HG03097 (cell line): Measurements from ENCODE around the gene PLEKHA5.
"Not testable (repeated sequence)": the region's sequence is repeated elsewhere in the genome, so short reads cannot be mapped to it uniquely, and the experiment has no call there.

ENCODE experiments used
- ATAC-seq: cut with Tn5 transposase; IDR thresholded peaks from one replicate; pipeline ENCODE4 v1.9.1; 2021; ENCODE audit not compliant: unreplicated experiment, low FRiP score

The PLEKHA5 gene

GRCh38 chr12:19223695-19224094 is 94.2 kb downstream of the PLEKHA5 start:
- ATAC-seq, result no peak

DNA sequence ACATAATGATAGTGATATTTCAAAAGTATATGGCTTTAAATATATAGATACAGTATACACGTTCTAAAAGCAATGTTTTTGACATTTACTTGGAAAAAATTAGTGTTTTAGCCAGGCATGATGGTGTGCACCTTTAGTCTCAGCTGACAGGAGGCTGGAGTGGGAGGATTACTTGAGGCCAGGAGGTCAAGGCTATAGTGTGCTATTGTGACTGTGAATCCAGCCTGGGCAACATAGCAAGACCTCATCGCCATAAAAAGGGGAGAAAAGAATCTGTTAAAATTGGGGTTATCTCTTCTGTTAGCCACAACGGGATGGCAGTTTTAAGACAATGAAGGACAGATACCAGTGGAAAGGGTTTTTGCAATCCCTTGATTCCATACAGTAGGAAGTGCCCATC is 95.2 kb downstream of the PLEKHA5 start:
- no peak for ATAC-seq

DNA sequence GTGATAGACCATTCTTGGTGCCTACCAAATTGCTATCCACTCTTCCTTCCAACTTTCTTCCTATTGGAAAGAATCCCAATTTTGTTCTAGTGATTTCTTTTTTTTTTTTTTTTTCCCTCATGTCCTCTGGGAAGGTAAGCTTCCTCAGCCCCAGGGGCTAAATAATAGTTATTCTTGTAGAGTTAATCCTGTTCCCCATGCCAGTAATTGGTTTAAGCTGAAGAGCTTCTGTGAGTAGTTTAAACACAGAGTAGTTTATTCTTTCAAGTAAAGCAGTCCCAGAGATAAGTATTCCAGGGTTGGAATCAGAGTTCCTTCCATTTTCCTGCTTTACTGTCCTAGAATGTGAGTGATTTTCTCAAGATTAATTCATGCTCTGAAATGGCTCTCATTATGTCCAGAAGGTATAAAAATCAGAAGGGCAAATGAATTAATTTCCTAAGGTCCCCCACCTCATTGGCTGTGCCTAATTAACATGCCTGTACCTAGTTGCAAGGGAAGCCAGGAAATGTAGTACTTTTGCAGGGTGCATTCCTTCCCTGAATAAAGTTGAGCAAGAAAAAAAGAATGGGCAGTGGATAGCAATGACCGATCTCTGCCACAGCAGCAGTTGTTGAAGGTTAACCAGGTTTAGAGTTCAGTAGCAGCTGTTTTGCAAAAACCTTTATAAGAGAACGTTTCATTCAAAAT is 97.8 kb downstream of the PLEKHA5 start:
- ATAC-seq, result no peak

DNA sequence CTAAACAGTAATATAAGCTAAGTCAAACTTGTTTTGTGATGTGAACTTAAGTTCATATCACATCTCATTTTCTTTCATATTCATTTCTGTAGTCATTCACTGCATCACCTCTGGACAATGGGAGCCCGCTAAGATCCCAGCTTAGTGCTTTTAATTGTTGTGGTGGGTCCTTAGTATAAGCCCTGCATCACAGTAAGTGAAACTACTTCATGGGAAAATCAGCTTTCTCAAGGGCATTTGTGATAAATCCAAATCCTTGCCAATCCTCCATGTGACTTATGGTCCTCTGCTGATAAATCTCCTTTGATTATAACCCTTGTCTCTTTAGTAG is 98.3 kb downstream of the PLEKHA5 start:
- ATAC-seq, result no peak

DNA sequence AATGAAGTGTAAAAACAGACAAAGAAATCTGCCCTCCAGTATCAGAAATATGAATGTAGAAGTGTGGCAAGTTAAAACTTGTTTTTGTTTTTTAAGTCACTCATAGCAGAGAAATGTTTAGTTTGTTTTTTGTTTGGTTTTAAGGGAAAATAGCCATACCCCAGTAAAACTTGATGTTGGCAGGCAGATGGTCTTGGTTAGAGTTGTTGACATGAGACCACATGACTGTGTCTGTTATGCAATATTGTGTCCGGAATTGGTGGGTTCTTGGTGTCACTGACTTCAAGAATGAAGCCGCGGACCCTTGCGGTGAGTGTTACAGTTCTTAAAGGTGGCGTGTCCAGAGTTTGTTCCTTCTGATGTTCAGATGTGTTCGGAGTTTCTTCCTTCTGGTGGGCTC is 99.5 kb downstream of the PLEKHA5 start:
- not testable (repeated sequence) for ATAC-seq

DNA sequence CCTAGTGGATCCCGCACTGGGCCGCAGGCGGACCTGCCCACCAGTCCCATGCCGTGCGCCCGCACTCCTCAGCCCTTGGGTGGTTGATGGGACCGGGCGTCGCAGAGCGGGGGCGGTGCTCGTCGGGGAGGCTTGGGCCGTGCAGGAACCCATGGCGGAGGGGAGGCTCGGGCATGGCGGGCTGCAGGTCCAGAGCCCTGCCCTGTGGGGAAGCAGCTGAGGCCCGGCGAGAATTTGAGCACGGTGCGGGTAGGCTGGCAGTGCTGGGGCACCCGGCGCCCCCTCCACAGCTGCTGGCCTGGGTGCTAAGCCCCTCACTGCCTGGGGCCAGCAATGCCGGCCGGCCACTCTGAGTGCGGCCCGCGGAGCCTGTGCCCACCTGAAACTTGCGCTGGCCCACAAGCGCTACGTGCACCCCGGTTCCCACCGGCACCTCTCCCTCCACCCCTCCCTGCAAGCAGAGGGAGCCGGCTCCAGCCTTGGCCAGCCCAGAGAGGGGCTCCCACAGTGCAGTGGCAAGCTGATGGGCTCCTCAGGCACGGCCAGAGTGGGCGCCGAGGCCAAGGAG is 100.8 kb downstream of the PLEKHA5 start:
- ATAC-seq, result no peak

- ATAC-seq, result no peak
Observed at GRCh38 chr12:19230896-19231295, 101.4 kb downstream of the PLEKHA5 start.

GRCh38 chr12:19234171-19234704 is 104.7 kb downstream of the PLEKHA5 start:
- ATAC-seq, result no peak

DNA sequence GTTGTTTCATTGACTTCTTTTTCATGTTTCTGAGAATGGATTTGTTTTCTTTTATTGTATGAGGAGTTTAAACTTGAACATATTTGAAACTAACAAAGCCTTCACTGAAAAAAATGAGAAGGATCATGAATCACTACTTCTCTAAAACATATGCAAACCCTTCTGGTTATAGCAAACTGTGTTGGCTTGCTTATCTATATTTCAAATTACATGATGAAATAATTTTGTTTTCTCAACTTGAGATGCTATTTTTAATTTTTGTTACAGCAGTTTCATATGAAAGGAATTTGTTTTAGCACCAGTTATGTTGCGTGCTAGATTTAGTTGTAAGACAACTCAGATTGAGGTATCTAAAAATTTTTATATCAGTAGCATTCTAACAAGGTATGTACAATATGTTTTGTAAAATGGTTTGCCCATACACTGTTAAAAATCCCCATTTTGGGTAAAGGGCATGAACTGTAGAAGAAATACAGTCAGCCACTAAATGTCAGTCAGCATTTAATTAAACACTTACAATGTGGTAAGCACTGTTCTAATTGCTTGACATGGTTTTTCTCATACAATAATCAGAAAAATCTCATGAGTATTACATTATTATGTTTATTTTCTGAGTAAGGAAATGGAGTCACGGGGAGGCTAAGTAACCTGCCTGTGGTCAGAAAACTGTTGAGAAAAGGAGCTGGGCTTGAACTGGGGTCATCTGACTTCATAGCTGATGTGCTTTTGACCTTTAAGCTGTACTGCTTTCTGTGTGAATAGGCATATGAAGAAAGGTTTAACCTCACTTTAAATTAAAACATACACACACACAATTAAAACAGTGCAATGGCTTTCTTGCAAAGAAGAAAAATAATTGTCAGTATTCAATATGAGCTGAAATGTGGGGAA is 105.7 kb downstream of the PLEKHA5 start:
- ATAC-seq, result no peak

GRCh38 chr12:19236656-19237055 is 107.1 kb downstream of the PLEKHA5 start:
- ATAC-seq, result no peak

DNA sequence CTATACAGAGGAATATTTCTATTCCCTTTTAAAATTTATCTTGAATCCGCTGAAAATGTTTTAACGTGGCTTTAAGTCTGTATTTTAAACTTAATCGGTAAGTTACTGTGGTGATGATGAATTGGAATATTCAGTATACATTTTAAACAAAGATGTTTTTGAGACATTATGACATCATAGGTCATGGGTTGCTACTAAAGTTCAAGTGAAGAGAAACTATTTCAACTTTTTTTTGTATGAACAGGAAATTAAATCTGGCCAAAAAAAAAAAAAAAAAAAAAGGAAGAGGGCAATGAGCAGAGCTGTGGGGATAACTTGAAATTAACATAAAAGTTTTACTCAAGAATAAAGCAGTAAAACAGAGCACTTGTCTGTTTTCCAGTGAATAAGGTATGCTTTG is 109.0 kb downstream of the PLEKHA5 start:
- ATAC-seq, result no peak

- ATAC-seq, result no peak
Observed at GRCh38 chr12:19239102-19239501, 109.6 kb downstream of the PLEKHA5 start.

DNA sequence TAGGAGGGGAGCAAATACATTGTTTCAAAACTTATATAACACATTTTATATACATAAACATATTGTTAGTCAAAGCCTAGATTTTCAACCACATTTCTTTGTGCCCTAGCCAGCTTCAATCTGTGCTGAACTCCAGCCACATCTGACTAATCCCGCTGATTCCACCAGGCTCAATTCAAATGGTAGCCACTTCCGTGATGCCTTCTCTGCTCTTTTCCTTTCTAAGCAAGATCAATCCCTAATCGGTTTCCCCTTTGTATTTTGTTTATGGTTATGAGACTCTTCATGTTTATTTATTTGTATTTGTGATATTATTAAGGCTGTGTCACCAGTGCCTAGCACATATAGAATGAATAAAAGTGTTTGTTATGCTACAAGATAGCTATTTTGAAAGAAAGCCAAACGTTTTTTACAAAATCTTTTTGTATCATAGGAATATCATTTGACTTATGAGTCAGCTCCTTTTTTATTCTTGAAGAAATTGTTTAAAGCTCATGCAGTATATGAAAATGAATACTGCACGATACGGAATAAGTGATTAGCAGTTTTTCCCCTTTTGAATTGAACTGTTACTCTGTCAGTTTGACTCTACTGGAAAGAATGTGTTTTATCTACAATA is 110.2 kb downstream of the PLEKHA5 start:
- no peak for ATAC-seq

DNA sequence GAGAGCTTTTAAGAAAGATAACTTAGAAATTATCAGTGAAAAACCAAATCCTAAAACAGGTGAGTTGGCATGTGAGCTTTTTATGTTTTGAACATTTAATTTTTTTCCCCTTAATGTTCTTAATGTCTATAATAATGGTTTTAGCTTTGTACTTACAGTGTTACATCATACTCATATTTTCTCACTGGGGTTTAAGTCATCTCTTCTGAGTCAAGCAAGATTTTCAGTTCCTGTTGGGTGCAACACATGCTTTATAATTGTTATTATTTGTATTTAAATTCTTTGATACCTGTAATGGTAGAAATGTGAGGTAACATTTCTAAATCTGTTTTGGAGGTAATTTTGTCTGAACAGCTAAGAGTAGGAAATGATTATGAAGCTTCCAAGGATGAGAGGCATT is 113.0 kb downstream of the PLEKHA5 start:
- no peak for ATAC-seq

GRCh38 chr12:19243551-19243950 is 114.0 kb downstream of the PLEKHA5 start:
- ATAC-seq, result no peak

GRCh38 chr12:19244312-19244711 is 114.8 kb downstream of the PLEKHA5 start:
- no peak for ATAC-seq

- ATAC-seq, result no peak
Observed at GRCh38 chr12:19245106-19245505, 115.6 kb downstream of the PLEKHA5 start.

- ATAC-seq, result no peak
Observed at GRCh38 chr12:19245666-19246065, 116.1 kb downstream of the PLEKHA5 start.

GRCh38 chr12:19246933-19247332 is 117.4 kb downstream of the PLEKHA5 start:
- ATAC-seq, result no peak

GRCh38 chr12:19248929-19249602 is 119.5 kb downstream of the PLEKHA5 start:
- ATAC-seq, result no peak
